ENCODE measurements around the gene CPD. TPM values are rescaled to one million over a fixed set of nuclear protein-coding genes. Genes with fewer than 3 reads are reported as not detected.
A peak's percentile ranks its signal among the peaks of the same experiment; 100 is the strongest.

The CPD gene
- total and polyA plus RNA-seq, 2 of the 13 experiments (the other 11 are each of a cell fraction or from before 2014, with no cell fraction given) = 46.1 to 72.3 TPM

GRCh38 chr17:30352240-30352814, 26.4 kb upstream of the CPD start (continued):
- TF ChIP-seq ZBTB33 (CRISPR knock-in tag; IDR thresholded peaks at IDR 0.05) (no peak), CBX2 (IDR thresholded peaks at IDR 0.05; ENCODE audit: low read depth, low read length) (no peak), CBX2 (CRISPR knock-in tag; IDR thresholded peaks at IDR 0.05; ENCODE audit: low read depth) (no peak), HCFC1 (IDR thresholded peaks at IDR 0.05; ENCODE audit: low read depth, low read length) (no peak), SSRP1 (CRISPR knock-in tag; IDR thresholded peaks at IDR 0.05) (no peak), MXD1 (CRISPR knock-in tag; IDR thresholded peaks at IDR 0.05) (no peak), TFE3 (CRISPR knock-in tag; IDR thresholded peaks at IDR 0.05) (0 out of 2 replicates have a peak, but pooled peaks have one; percentile 40), CCDC6 (CRISPR knock-in tag; IDR thresholded peaks at IDR 0.05) (no peak), ZNF7 (CRISPR knock-in tag; IDR thresholded peaks at IDR 0.05) (no peak), RXRA (CRISPR knock-in tag; IDR thresholded peaks at IDR 0.05) (peak; percentile 43; the same call in 1 of the 2 replicates), MLXIP (CRISPR knock-in tag; IDR thresholded peaks at IDR 0.05; ENCODE audit: borderline replicate concordance) (no peak), MZF1 (CRISPR knock-in tag; IDR thresholded peaks at IDR 0.05; ENCODE audit: borderline replicate concordance) (no peak), ZNF569 (CRISPR knock-in tag; IDR thresholded peaks at IDR 0.05; ENCODE audit: borderline replicate concordance) (no peak), ZNF10 (CRISPR knock-in tag; IDR thresholded peaks at IDR 0.05; ENCODE audit: borderline replicate concordance, low read depth) (no peak), MED1 (CRISPR knock-in tag; IDR thresholded peaks at IDR 0.05) (0 out of 2 replicates have a peak, but pooled peaks have one; percentile 23), HMGXB3 (CRISPR knock-in tag; IDR thresholded peaks at IDR 0.05; ENCODE audit: borderline replicate concordance) (no peak), FOXA3 (CRISPR knock-in tag; IDR thresholded peaks at IDR 0.05) (0 out of 2 replicates have a peak, but pooled peaks have one; percentile 21), SRSF9 (IDR thresholded peaks at IDR 0.05; ENCODE audit: borderline replicate concordance, insufficient read depth, low read depth, low read length, poor library complexity, severe bottlenecking) (no peak)
